Measurements from ENCODE around the gene TOMM6.

Gene TOMM6

GRCh38 chr6:41824571-41825569 lies 37.4 kb downstream of the TOMM6 start:
- no peak for DNase-seq

- DNase-seq: no peak
These were observed 39.0 kb downstream of the TOMM6 start for GRCh38 chr6:41826343-41827022.

- DNase-seq: no peak
These were observed 44.8 kb downstream of the TOMM6 start for GRCh38 chr6:41832263-41832662.

- DNase-seq: no peak
These were observed 48.6 kb downstream of the TOMM6 start for GRCh38 chr6:41836022-41836659.

GRCh38 chr6:41836660-41837052 lies 49.2 kb downstream of the TOMM6 start:
- DNase-seq: no peak

Data from stimulated activated CD4-positive, alpha-beta T cell treated with anti-CD3 and anti-CD28 coated beads, Interleukin-12 subunit alpha, Interleukin-12 subunit beta, amount 100 ng/mL, for 4 hours (primary cell).